Neural crest cell (in vitro differentiated cells): ENCODE measurements around the gene CRHBP. TPM values are rescaled to one million over a fixed set of nuclear protein-coding genes. Genes with fewer than 3 reads are reported as not detected.
A peak's percentile ranks its signal among the peaks of the same experiment; 100 is the strongest.
"Not testable (repeated sequence)": the region's sequence is repeated elsewhere in the genome, so short reads cannot be mapped to it uniquely, and the experiment has no call there.

Experiments
- DNase-seq: peaks from one replicate; pipeline ENCODE4 v3.0.0; 2021; ENCODE audit warnings: low read depth, mixed read lengths, low spot score
- H3K27ac Mint-ChIP-seq: one replicate; pipeline ENCODE4 v1.8.0; 2021; ENCODE audit warnings: mild to moderate bottlenecking, mixed read lengths; ENCODE audit not compliant: unreplicated experiment
- H3K27me3 Mint-ChIP-seq: 2 replicates; pipeline ENCODE4 v1.8.0; 2021; ENCODE audit warnings: low read depth, mild to moderate bottlenecking, mixed read lengths
- H3K36me3 Mint-ChIP-seq: 2 replicates; pipeline ENCODE4 v1.8.0; 2021; ENCODE audit warnings: low read depth, mild to moderate bottlenecking, mixed read lengths
- H3K4me1 Mint-ChIP-seq: 2 replicates; pipeline ENCODE4 v1.8.0; 2021; ENCODE audit warnings: mixed read lengths
- H3K4me3 Mint-ChIP-seq: one replicate; pipeline ENCODE4 v1.8.0; 2021; ENCODE audit warnings: mild to moderate bottlenecking, mixed read lengths
- H3K9me3 Mint-ChIP-seq: 2 replicates; pipeline ENCODE4 v1.8.0; 2021; ENCODE audit warnings: mixed read lengths
- CTCF ChIP-seq: fragments of 200-600 bp; sonication (generic); conservative IDR thresholded peaks from 2 replicates; pipeline ENCODE4 v1.5.0; 2021; ENCODE audit warnings: antibody characterized with exemption, mild to moderate bottlenecking
- long read RNA-seq: library from polyadenylated mRNA; unstranded; transcript quantifications from one replicate; pipeline ENCODE4 v2.0.0, GENCODE V29; 2020
- total RNA-seq: library from RNA; stranded (reverse); gene quantifications from 2 replicates; pipeline ENCODE4 v1.2.1, GENCODE V29; 2021

Gene CRHBP
- 0.20 and 0.21 TPM in 2 replicates for total RNA-seq
- long read RNA-seq, partial matches to known transcripts = 0 of 1 reads
- long read RNA-seq, other reads (novel, unspliced or antisense) = 0 of 1 reads

GRCh38 chr5:76952795-76953536 lies at the start of gene CRHBP:
CRHBP (plus strand) TSS chr5:76953045; CDS start chr5:76953135, 90 bp downstream.
- Mint-ChIP-seq H3K4me3 (peak within 1 kb of the TSS; percentile 52), H3K27me3 (peaks cover 63% of the 10 kb centered on the region), H3K27ac (no peak within 1 kb of the TSS), H3K9me3 (no peaks in the 10 kb centered on the region), H3K4me1 (no peaks in the 10 kb centered on the region), H3K36me3 (no peaks in the 10 kb centered on the region)
- no peak for TF ChIP-seq CTCF
- DNase-seq = no peak

GRCh38 chr5:76908166-76908565 lies 44.7 kb upstream of the CRHBP start:
- H3K36me3 Mint-ChIP-seq = no peaks in the 10 kb centered on the region
- no peaks in the 10 kb centered on the region for H3K27me3 Mint-ChIP-seq
- peaks cover 3% of the 10 kb centered on the region for H3K9me3 Mint-ChIP-seq
- no peak for DNase-seq
- no peaks in the 10 kb centered on the region for H3K4me1 Mint-ChIP-seq
- H3K27ac Mint-ChIP-seq = no peak overlapping the region
- H3K4me3 Mint-ChIP-seq = no peak overlapping the region
- no peak for TF ChIP-seq CTCF

GRCh38 chr5:76910344-76910933 lies 42.4 kb upstream of the CRHBP start:
- not testable (repeated sequence) for H3K27ac Mint-ChIP-seq, DNase-seq, H3K4me1 Mint-ChIP-seq, H3K36me3 Mint-ChIP-seq, H3K4me3 Mint-ChIP-seq, H3K27me3 Mint-ChIP-seq, H3K9me3 Mint-ChIP-seq

GRCh38 chr5:76914671-76915070 lies 38.2 kb upstream of the CRHBP start:
- not testable (repeated sequence) for H3K36me3 Mint-ChIP-seq, H3K4me3 Mint-ChIP-seq, H3K4me1 Mint-ChIP-seq, DNase-seq, H3K9me3 Mint-ChIP-seq, H3K27ac Mint-ChIP-seq, H3K27me3 Mint-ChIP-seq

- no peak for TF ChIP-seq CTCF
- no peak for DNase-seq
- Mint-ChIP-seq H3K27me3 (peaks cover 5% of the 10 kb centered on the region), H3K9me3 (peaks cover 4% of the 10 kb centered on the region), H3K36me3 (peaks cover 4% of the 10 kb centered on the region), H3K27ac (no peak overlapping the region), H3K4me1 (no peaks in the 10 kb centered on the region), H3K4me3 (no peak overlapping the region)
Observed at GRCh38 chr5:76918539-76918938, 34.3 kb upstream of the CRHBP start.

- no peak overlapping the region for H3K4me3 Mint-ChIP-seq
- no peak for TF ChIP-seq CTCF
- no peaks in the 10 kb centered on the region for H3K9me3 Mint-ChIP-seq
- H3K36me3 Mint-ChIP-seq = no peaks in the 10 kb centered on the region
- DNase-seq = no peak
- H3K27ac Mint-ChIP-seq = no peak overlapping the region
- peaks cover 5% of the 10 kb centered on the region for H3K27me3 Mint-ChIP-seq
- H3K4me1 Mint-ChIP-seq = no peaks in the 10 kb centered on the region
Observed at GRCh38 chr5:76920491-76920890, 32.4 kb upstream of the CRHBP start.
